GM19023 (cell line): ENCODE data around the gene SH3PXD2A.
"Not testable (repeated sequence)": the region's sequence is repeated elsewhere in the genome, so short reads cannot be mapped to it uniquely, and the experiment has no call there.

ENCODE experiments used
- ATAC-seq: cut with Tn5 transposase; IDR thresholded peaks from one replicate; pipeline ENCODE4 v1.9.1; 2021; ENCODE audit warnings: mild to moderate bottlenecking, moderate library complexity; ENCODE audit not compliant: unreplicated experiment

The SH3PXD2A gene

GRCh38 chr10:103814626-103815370 is 40.6 kb downstream of the SH3PXD2A start:
- ATAC-seq: no peak

GRCh38 chr10:103814105-103814504 is 41.3 kb downstream of the SH3PXD2A start:
- no peak for ATAC-seq

GRCh38 chr10:103813312-103813711 is 42.1 kb downstream of the SH3PXD2A start:
- ATAC-seq: not testable (repeated sequence)

- ATAC-seq: no peak
Measured at GRCh38 chr10:103812432-103812831, 42.9 kb downstream of the SH3PXD2A start.

GRCh38 chr10:103812004-103812403 is 43.4 kb downstream of the SH3PXD2A start:
- no peak for ATAC-seq

GRCh38 chr10:103811463-103811862 is 43.9 kb downstream of the SH3PXD2A start:
- ATAC-seq: no peak

- no peak for ATAC-seq
Measured at GRCh38 chr10:103808780-103809179, 46.6 kb downstream of the SH3PXD2A start.

- ATAC-seq: no peak
Measured at GRCh38 chr10:103807996-103808395, 47.4 kb downstream of the SH3PXD2A start.

GRCh38 chr10:103806395-103807187 is 48.8 kb downstream of the SH3PXD2A start:
- no peak for ATAC-seq

- no peak for ATAC-seq
Measured at GRCh38 chr10:103805781-103806180, 49.6 kb downstream of the SH3PXD2A start.

GRCh38 chr10:103804871-103805270 is 50.5 kb downstream of the SH3PXD2A start:
- ATAC-seq: no peak

GRCh38 chr10:103803941-103804340 is 51.4 kb downstream of the SH3PXD2A start:
- ATAC-seq: no peak

GRCh38 chr10:103802637-103803353 is 52.6 kb downstream of the SH3PXD2A start:
- no peak for ATAC-seq

GRCh38 chr10:103802081-103802480 is 53.3 kb downstream of the SH3PXD2A start:
- no peak for ATAC-seq

GRCh38 chr10:103800789-103801540 is 54.4 kb downstream of the SH3PXD2A start:
- ATAC-seq: peak; percentile 76

GRCh38 chr10:103800089-103800488 is 55.3 kb downstream of the SH3PXD2A start:
- ATAC-seq: no peak

GRCh38 chr10:103799341-103799740 is 56.0 kb downstream of the SH3PXD2A start:
- ATAC-seq: no peak

GRCh38 chr10:103798511-103798910 is 56.9 kb downstream of the SH3PXD2A start:
- ATAC-seq: no peak

GRCh38 chr10:103797857-103798256 is 57.5 kb downstream of the SH3PXD2A start:
- no peak for ATAC-seq

- ATAC-seq: no peak
Measured at GRCh38 chr10:103795634-103796270, 59.6 kb downstream of the SH3PXD2A start.
